Measurements from ENCODE around the gene ERICH6B. TPM values are rescaled to one million over a fixed set of nuclear protein-coding genes. Genes with fewer than 3 reads are reported as not detected.

Gene ERICH6B
- total RNA-seq, 1 donor from 2014 or later: not detected

DNA sequence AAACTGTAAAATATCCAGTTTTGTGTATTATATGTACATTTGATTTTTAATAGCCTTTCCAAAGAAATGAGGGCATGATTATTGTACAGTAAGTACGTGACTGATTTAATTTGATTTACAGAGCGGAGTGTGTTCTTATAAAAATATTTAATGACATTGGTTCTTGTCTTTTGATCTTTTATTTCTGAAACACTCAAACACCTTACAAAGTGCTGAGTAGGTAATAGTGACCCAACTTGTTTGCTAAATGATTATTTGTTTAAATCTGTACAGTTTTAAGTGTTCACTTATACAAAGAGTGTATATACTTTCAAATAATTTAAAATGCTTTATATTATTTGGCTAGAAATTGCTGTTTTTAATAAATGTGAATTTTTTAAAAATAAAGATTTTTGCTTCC is 79.3 kb downstream of the ERICH6B start:
- H3K27ac ChIP-seq (ENCODE audit: low read depth, low read length): no peak overlapping the region
- no peaks in the 10 kb centered on the region for H3K27me3 ChIP-seq (ENCODE audit: control insufficient read depth in 3 of 3, insufficient read depth in 3 of 3, low read length in 3 of 3)
- H3K4me1 ChIP-seq (ENCODE audit: control insufficient read depth in 3 of 3, insufficient read depth in 3 of 3, low read length in 3 of 3): no peaks in the 10 kb centered on the region
- H3K4me3 ChIP-seq (ENCODE audit: low read length in 3 of 3): no peak overlapping the region
- H3K36me3 ChIP-seq (ENCODE audit: control insufficient read depth in 3 of 3, insufficient read depth in 3 of 3, low read length in 3 of 3): peaks cover 26 to 39% (median 30%) of the 10 kb centered on the region in 3 donors
- no peak overlapping the region for H3K9ac ChIP-seq (ENCODE audit: low read depth in 1 of 3, low read length in 3 of 3)
- H3K9me3 ChIP-seq (ENCODE audit: control insufficient read depth in 3 of 3, low read length in 3 of 3): no peaks in the 10 kb centered on the region

DNA sequence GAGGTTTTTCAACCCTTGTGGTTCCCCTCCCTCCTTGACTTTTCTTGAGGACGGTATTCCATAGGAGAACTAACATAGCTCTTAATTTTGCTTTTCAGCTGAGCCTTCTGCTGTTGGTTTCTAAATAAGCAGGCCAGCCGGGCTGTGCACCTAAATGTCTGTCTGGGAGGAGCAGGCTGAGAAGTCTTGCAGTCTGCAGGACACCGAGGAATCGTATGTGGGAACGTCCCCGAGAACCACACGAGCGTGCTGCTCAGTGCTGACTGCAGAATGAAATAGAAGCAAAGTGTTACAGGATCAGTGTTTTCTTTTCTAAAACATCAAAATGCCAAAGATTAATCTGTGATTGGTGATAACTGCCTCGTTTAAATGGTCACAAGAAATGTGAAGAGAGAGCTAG is 80.9 kb downstream of the ERICH6B start:
- H3K4me1 ChIP-seq (ENCODE audit: control insufficient read depth in 3 of 3, insufficient read depth in 3 of 3, low read length in 3 of 3): no peaks in the 10 kb centered on the region
- H3K27ac ChIP-seq (ENCODE audit: low read depth, low read length): no peak overlapping the region
- H3K9me3 ChIP-seq (ENCODE audit: control insufficient read depth in 3 of 3, low read length in 3 of 3): no peaks in the 10 kb centered on the region
- no peak overlapping the region for H3K4me3 ChIP-seq (ENCODE audit: low read length in 3 of 3)
- H3K36me3 ChIP-seq (ENCODE audit: control insufficient read depth in 3 of 3, insufficient read depth in 3 of 3, low read length in 3 of 3): peaks cover 30 to 54% (median 38%) of the 10 kb centered on the region in 3 donors
- no peak overlapping the region for H3K9ac ChIP-seq (ENCODE audit: low read depth in 1 of 3, low read length in 3 of 3)
- no peaks in the 10 kb centered on the region for H3K27me3 ChIP-seq (ENCODE audit: control insufficient read depth in 3 of 3, insufficient read depth in 3 of 3, low read length in 3 of 3)

DNA sequence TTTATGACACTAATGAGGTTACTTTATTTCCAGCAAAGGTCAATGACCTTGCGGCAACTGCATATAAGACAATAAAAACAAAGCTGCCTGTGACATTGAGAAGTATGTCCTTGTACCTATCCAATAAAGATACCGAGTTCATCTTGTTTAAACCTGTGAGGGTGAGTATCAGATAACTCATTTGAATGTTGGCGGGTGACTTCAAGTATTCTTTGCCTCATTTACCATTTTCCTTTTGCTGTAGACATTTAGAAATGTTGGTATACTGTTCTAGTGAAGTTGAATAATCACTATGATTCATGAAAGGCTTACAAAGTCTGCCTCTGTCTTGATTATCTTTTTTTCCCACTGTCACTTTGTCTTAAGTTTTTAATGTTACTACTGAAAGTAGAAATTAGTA is 85.8 kb downstream of the ERICH6B start:
- no peaks in the 10 kb centered on the region for H3K9me3 ChIP-seq (ENCODE audit: control insufficient read depth in 3 of 3, low read length in 3 of 3)
- no peaks in the 10 kb centered on the region for H3K27me3 ChIP-seq (ENCODE audit: control insufficient read depth in 3 of 3, insufficient read depth in 3 of 3, low read length in 3 of 3)
- no peaks in the 10 kb centered on the region for H3K4me1 ChIP-seq (ENCODE audit: control insufficient read depth in 3 of 3, insufficient read depth in 3 of 3, low read length in 3 of 3)
- peaks cover 25 to 61% (median 33%) of the 10 kb centered on the region in 3 donors for H3K36me3 ChIP-seq (ENCODE audit: control insufficient read depth in 3 of 3, insufficient read depth in 3 of 3, low read length in 3 of 3)
- H3K27ac ChIP-seq (ENCODE audit: low read depth, low read length): no peak overlapping the region
- no peak overlapping the region for H3K4me3 ChIP-seq (ENCODE audit: low read length in 3 of 3)
- no peak overlapping the region for H3K9ac ChIP-seq (ENCODE audit: low read depth in 1 of 3, low read length in 3 of 3)

DNA sequence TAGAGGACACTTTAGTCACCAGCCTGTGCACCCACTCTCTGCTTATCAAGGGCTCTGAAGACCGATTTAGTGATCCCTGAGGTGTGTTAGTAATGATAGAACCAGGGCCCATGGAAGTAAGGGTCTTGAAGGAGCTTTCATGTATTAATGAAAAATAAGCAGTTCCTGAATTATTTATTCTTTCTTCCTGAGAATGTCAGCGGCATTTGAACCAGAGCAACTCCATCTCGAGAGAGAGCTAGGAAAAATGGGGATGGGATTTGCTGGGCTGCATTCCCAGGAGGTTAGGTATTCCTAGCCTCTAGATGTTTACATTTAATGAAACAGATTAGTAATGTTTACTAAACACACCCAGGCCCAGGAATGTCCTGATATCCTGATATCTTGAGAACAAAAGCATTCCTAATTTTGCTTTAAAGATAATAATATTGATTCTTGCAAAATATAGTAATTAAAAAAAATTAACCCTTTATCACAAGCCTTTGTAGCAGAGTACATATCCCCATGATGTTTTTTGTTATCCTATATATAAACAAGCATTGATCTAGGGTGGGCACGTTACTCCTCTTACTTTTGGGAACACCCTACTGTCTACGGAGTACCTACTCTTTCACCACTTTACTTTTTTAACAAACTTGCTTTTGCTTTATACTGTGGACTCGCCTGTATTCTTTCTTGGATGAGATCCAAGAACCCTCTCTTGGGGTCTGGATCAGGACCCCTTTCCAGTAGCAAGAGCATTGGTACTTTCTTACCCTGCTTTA is 87.7 kb downstream of the ERICH6B start:
- no peak overlapping the region for H3K9ac ChIP-seq (ENCODE audit: low read depth in 1 of 3, low read length in 3 of 3)
- H3K9me3 ChIP-seq (ENCODE audit: control insufficient read depth in 3 of 3, low read length in 3 of 3): no peaks in the 10 kb centered on the region
- peaks cover 9 to 47% (median 14%) of the 10 kb centered on the region in 3 donors for H3K36me3 ChIP-seq (ENCODE audit: control insufficient read depth in 3 of 3, insufficient read depth in 3 of 3, low read length in 3 of 3)
- no peaks in the 10 kb centered on the region for H3K4me1 ChIP-seq (ENCODE audit: control insufficient read depth in 3 of 3, insufficient read depth in 3 of 3, low read length in 3 of 3)
- no peak overlapping the region for H3K27ac ChIP-seq (ENCODE audit: low read depth, low read length)
- no peaks in the 10 kb centered on the region for H3K27me3 ChIP-seq (ENCODE audit: control insufficient read depth in 3 of 3, insufficient read depth in 3 of 3, low read length in 3 of 3)
- H3K4me3 ChIP-seq (ENCODE audit: low read length in 3 of 3): no peak overlapping the region

DNA sequence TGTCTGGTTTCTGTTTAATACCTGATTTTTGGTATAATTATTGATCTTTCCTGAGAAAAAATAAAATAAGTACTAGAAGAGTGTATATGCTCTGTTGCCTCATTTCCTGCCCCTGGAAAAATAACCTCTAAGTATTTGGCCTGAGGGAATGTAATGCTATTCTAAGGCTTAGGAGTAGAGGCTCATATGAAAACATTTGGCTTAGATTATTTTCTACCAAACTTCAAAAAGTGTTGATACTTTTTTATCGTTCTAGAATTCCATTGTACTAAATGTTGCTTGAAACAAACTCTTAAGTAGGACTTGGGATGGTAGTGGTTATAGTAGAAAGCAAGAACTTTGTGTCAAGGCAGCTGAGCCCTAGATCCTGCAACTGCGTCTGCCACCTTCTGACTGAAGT is 93.0 kb downstream of the ERICH6B start:
- Histone ChIP-seq H3K4me1 (ENCODE audit: control insufficient read depth in 3 of 3, insufficient read depth in 3 of 3, low read length in 3 of 3) (no peaks in the 10 kb centered on the region), H3K27me3 (ENCODE audit: control insufficient read depth in 3 of 3, insufficient read depth in 3 of 3, low read length in 3 of 3) (no peaks in the 10 kb centered on the region)

DNA sequence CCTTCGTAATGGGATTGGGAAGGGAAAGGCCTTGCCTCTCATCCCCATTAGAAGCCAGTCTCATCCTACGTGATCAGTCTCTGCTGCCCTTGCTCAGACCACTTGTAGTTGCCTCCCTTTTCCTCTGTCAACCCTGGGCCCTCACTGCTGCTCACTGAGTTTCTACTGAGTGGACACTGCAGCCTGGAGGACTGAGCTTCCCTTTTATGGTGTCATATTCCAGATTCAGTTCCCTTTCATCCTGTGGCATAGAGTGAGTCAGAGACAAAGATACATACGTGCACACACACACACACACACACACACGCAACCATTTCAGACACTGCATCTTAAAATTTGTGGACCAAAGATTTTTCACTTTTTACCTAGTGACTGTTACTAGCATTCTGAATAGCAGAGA is 94.2 kb downstream of the ERICH6B start:
- H3K9me3 ChIP-seq (ENCODE audit: control insufficient read depth in 3 of 3, low read length in 3 of 3): no peaks in the 10 kb centered on the region
- peaks cover 22 to 48% (median 39%) of the 10 kb centered on the region in 3 donors for H3K36me3 ChIP-seq (ENCODE audit: control insufficient read depth in 3 of 3, insufficient read depth in 3 of 3, low read length in 3 of 3)
- no peak overlapping the region for H3K9ac ChIP-seq (ENCODE audit: low read depth in 1 of 3, low read length in 3 of 3)
- no peak overlapping the region for H3K4me3 ChIP-seq (ENCODE audit: low read length in 3 of 3)
- no peaks in the 10 kb centered on the region for H3K27me3 ChIP-seq (ENCODE audit: control insufficient read depth in 3 of 3, insufficient read depth in 3 of 3, low read length in 3 of 3)
- no peaks in the 10 kb centered on the region for H3K4me1 ChIP-seq (ENCODE audit: control insufficient read depth in 3 of 3, insufficient read depth in 3 of 3, low read length in 3 of 3)
- H3K27ac ChIP-seq (ENCODE audit: low read depth, low read length): no peak overlapping the region

More for the DNA sequence above, 93.0 kb downstream of the ERICH6B start:
- no peak overlapping the region for H3K4me3 ChIP-seq (ENCODE audit: low read length in 3 of 3)
- H3K9ac ChIP-seq (ENCODE audit: low read depth in 1 of 3, low read length in 3 of 3): no peak overlapping the region
- no peaks in the 10 kb centered on the region for H3K9me3 ChIP-seq (ENCODE audit: control insufficient read depth in 3 of 3, low read length in 3 of 3)
- peaks cover 19 to 47% (median 29%) of the 10 kb centered on the region in 3 donors for H3K36me3 ChIP-seq (ENCODE audit: control insufficient read depth in 3 of 3, insufficient read depth in 3 of 3, low read length in 3 of 3)
- H3K27ac ChIP-seq (ENCODE audit: low read depth, low read length): no peak overlapping the region

DNA sequence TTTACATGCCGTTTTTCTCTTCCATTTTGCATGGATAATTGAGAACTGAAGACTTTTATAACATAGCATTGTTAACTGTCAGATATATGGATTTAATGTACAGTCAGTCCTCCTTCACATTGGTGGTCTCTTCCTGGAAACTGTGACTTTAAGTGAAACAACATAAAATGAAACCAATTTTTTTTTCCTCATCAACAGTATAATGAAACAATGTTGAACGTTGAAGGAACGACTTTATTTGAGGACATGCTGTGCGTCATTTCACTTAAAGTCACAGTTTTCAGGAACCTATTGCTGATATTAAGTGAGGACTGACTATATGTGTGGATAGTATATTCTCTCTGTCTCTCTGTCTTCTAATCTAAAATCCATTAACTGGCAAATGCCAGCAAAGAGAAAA is 96.0 kb downstream of the ERICH6B start:
- Histone ChIP-seq H3K9me3 (ENCODE audit: control insufficient read depth in 3 of 3, low read length in 3 of 3) (no peaks in the 10 kb centered on the region), H3K4me3 (ENCODE audit: low read length in 3 of 3) (no peak overlapping the region), H3K4me1 (ENCODE audit: control insufficient read depth in 3 of 3, insufficient read depth in 3 of 3, low read length in 3 of 3) (no peaks in the 10 kb centered on the region), H3K9ac (ENCODE audit: low read depth in 1 of 3, low read length in 3 of 3) (no peak overlapping the region), H3K36me3 (ENCODE audit: control insufficient read depth in 3 of 3, insufficient read depth in 3 of 3, low read length in 3 of 3) (peaks cover 20 to 52% (median 48%) of the 10 kb centered on the region in 3 donors), H3K27ac (ENCODE audit: low read depth, low read length) (no peak overlapping the region), H3K27me3 (ENCODE audit: control insufficient read depth in 3 of 3, insufficient read depth in 3 of 3, low read length in 3 of 3) (no peaks in the 10 kb centered on the region)

DNA sequence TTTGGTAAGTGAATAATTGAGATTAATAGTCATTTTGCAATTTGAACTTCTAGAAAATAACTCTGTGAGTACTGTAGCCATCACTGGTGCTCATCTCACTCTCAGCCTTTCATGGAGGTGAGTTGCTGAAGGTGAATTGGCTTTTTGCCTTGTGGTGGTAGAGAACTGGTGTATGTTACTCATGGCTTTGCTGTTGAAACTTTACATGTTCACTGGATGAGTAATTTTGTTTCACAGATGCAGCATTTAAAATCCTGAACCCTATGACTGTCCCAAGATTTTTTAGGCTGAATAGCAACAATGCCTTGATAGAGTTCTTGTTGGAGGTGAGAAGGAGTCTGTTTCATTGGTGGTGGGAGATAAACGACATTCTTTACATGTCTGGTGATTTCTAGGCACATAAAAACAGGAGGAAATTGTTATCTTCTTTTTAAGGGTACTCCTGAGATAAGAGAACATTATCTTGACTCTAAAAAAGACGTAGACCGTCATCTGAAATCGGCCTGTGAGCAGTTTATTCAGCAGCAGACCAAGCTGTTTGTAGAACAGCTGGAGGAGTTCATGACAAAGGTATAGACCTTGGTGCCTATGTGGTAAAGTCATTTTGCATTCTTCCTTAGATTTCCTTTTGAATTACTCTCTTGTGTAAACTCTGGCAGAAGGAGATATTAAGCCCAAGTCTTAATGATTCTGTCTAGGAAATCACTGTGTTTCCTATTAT is 96.9 kb downstream of the ERICH6B start:
- Histone ChIP-seq H3K4me1 (ENCODE audit: control insufficient read depth in 3 of 3, insufficient read depth in 3 of 3, low read length in 3 of 3) (no peaks in the 10 kb centered on the region), H3K9ac (ENCODE audit: low read depth in 1 of 3, low read length in 3 of 3) (no peak overlapping the region), H3K27ac (ENCODE audit: low read depth, low read length) (no peak overlapping the region), H3K9me3 (ENCODE audit: control insufficient read depth in 3 of 3, low read length in 3 of 3) (no peaks in the 10 kb centered on the region), H3K4me3 (ENCODE audit: low read length in 3 of 3) (no peak overlapping the region), H3K27me3 (ENCODE audit: control insufficient read depth in 3 of 3, insufficient read depth in 3 of 3, low read length in 3 of 3) (no peaks in the 10 kb centered on the region), H3K36me3 (ENCODE audit: control insufficient read depth in 3 of 3, insufficient read depth in 3 of 3, low read length in 3 of 3) (peaks cover 20 to 48% (median 48%) of the 10 kb centered on the region in 3 donors)

DNA sequence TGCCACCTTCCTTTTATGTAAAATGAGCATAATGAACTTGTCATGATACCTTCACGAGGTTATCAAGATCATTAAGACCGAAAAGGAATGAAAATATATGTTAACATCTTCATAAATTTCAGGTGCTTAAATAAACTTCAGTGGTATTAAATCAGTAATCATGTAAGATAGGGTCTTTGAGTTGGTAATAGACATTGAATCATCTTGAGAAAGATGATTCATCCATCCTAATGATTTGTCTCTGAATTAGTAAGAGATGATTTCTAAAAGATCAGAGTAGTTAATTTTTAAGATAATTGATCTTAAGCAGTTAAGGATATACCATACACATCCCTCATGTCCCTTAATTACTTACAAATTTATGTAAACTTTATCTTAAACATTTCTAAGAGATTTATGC is 98.8 kb downstream of the ERICH6B start:
- Histone ChIP-seq H3K36me3 (ENCODE audit: control insufficient read depth in 3 of 3, insufficient read depth in 3 of 3, low read length in 3 of 3) (peaks cover 20 to 58% (median 56%) of the 10 kb centered on the region in 3 donors), H3K9me3 (ENCODE audit: control insufficient read depth in 3 of 3, low read length in 3 of 3) (no peaks in the 10 kb centered on the region), H3K4me1 (ENCODE audit: control insufficient read depth in 3 of 3, insufficient read depth in 3 of 3, low read length in 3 of 3) (no peaks in the 10 kb centered on the region)

DNA sequence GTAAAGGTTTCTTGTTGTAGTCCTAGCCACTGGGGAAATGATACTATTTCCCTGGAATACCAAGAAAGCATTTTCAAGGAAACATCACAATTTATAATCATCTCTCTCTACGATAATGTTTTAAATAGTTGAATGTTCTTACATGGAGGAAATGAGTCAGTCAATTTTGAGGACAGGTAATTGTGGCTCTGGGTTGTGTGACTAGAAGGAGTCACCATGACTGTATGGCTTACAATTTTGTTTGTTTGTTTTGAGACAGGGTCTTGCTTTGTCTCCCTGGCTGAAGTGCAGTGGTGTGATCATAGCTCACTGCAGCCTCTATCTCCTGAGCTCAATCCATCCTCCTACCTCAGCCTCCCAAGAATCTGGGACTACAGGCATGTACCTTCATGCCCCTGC is 103.4 kb downstream of the ERICH6B start:
- Histone ChIP-seq H3K4me3 (ENCODE audit: low read length in 3 of 3) (no peak overlapping the region), H3K27me3 (ENCODE audit: control insufficient read depth in 3 of 3, insufficient read depth in 3 of 3, low read length in 3 of 3) (no peaks in the 10 kb centered on the region), H3K9me3 (ENCODE audit: control insufficient read depth in 3 of 3, low read length in 3 of 3) (no peaks in the 10 kb centered on the region), H3K36me3 (ENCODE audit: control insufficient read depth in 3 of 3, insufficient read depth in 3 of 3, low read length in 3 of 3) (peaks cover 12 to 58% (median 37%) of the 10 kb centered on the region in 3 donors), H3K4me1 (ENCODE audit: control insufficient read depth in 3 of 3, insufficient read depth in 3 of 3, low read length in 3 of 3) (no peaks in the 10 kb centered on the region), H3K9ac (ENCODE audit: low read depth in 1 of 3, low read length in 3 of 3) (no peak overlapping the region), H3K27ac (ENCODE audit: low read depth, low read length) (no peak overlapping the region)

More for the DNA sequence above, 98.8 kb downstream of the ERICH6B start:
- Histone ChIP-seq H3K4me3 (ENCODE audit: low read length in 3 of 3) (no peak overlapping the region), H3K9ac (ENCODE audit: low read depth in 1 of 3, low read length in 3 of 3) (no peak overlapping the region), H3K27me3 (ENCODE audit: control insufficient read depth in 3 of 3, insufficient read depth in 3 of 3, low read length in 3 of 3) (no peaks in the 10 kb centered on the region), H3K27ac (ENCODE audit: low read depth, low read length) (no peak overlapping the region)
